ENCODE measurements around the gene TTF2.

GRCh38 chr1:117116784-117117130 is 56.6 kb downstream of the TTF2 start:
- TF ChIP-seq, protein P1, sequence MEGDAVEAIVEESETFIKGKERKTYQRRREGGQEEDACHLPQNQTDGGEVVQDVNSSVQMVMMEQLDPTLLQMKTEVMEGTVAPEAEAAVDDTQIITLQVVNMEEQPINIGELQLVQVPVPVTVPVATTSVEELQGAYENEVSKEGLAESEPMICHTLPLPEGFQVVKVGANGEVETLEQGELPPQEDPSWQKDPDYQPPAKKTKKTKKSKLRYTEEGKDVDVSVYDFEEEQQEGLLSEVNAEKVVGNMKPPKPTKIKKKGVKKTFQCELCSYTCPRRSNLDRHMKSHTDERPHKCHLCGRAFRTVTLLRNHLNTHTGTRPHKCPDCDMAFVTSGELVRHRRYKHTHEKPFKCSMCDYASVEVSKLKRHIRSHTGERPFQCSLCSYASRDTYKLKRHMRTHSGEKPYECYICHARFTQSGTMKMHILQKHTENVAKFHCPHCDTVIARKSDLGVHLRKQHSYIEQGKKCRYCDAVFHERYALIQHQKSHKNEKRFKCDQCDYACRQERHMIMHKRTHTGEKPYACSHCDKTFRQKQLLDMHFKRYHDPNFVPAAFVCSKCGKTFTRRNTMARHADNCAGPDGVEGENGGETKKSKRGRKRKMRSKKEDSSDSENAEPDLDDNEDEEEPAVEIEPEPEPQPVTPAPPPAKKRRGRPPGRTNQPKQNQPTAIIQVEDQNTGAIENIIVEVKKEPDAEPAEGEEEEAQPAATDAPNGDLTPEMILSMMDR (IDR thresholded peaks at IDR 0.05) = no peak
- TF ChIP-seq POLR2A (IDR thresholded peaks at IDR 0.05) = no peak

Measured in uterus (tissue), 2 donors.